ENCODE results near the gene KIAA1671. TPM values are rescaled to one million over a fixed set of nuclear protein-coding genes. Genes with fewer than 3 reads are reported as not detected.

KIAA1671 gene
- total and polyA plus RNA-seq, 2 of the 4 experiments (the other 2 are of a cell fraction) = 0.02 TPM; not detected in 1

GRCh38 chr22:25053153-25053805 lies 100.8 kb downstream of the KIAA1671 start:
- DNase-seq (no peak), ATAC-seq (ENCODE audit: low read depth) (no peak)
- BruUV-seq (replicated peaks) = no TSS peak
- no peaks in the 10 kb centered on the region for H3K36me3 ChIP-seq (ENCODE audit: control insufficient read depth, insufficient read depth, low read length)
- no peak overlapping the region for H3K9ac ChIP-seq (ENCODE audit: low read depth, low read length)
- dilution Hi-C loops (cut with HindIII; ENCODE audit: low sequenced_read_pairs, unreplicated experiment) (no loop called here), intact Hi-C loops (cut with micrococcal nuclease) (no loop called here), in situ Hi-C loops (cut with MboI; ENCODE audit: low sequenced_read_pairs) (no loop called here)
- H3K18ac ChIP-seq (ENCODE audit: low read depth, low read length) = no peak overlapping the region
- no peak overlapping the region for H3K14ac ChIP-seq (replicated peaks; ENCODE audit: low read depth, low read length)
- no peak overlapping the region for H4K5ac ChIP-seq (ENCODE audit: low read depth, low read length)
- no peak overlapping the region for H3K56ac ChIP-seq (ENCODE audit: extremely low read depth, insufficient read depth, low read length)
- no peak overlapping the region for H4K8ac ChIP-seq (ENCODE audit: low read depth in 2 of 2, low read length in 2 of 2)
- TF ChIP-seq USF2 (IDR thresholded peaks at IDR 0.05; ENCODE audit: low read depth, low read length) (no peak), NFE2L2 (IDR thresholded peaks at IDR 0.05; ENCODE audit: low read depth, low read length) (no peak), RCOR1 (IDR thresholded peaks at IDR 0.05; ENCODE audit: insufficient replicate concordance, low read length) (no peak), SMC3 (IDR thresholded peaks at IDR 0.05; ENCODE audit: low read depth, low read length) (no peak), CTCF (conservative IDR thresholded peaks at IDR 0.05; ENCODE audit: low read depth, low read length) (no peak), RAD21 (IDR thresholded peaks at IDR 0.05; ENCODE audit: low read length) (no peak), ELK1 (IDR thresholded peaks at IDR 0.05; ENCODE audit: borderline replicate concordance, low read depth, low read length) (no peak), MAZ (IDR thresholded peaks at IDR 0.05; ENCODE audit: borderline replicate concordance, low read depth, low read length) (no peak), FOS (IDR thresholded peaks at IDR 0.05; ENCODE audit: low read depth, low read length) (no peak), RFX5 (IDR thresholded peaks at IDR 0.05; ENCODE audit: low read depth, low read length) (no peak), MXI1 (IDR thresholded peaks at IDR 0.05; ENCODE audit: borderline replicate concordance, low read depth, low read length) (no peak), CHD1 (IDR thresholded peaks at IDR 0.05; ENCODE audit: low read depth, low read length) (no peak)
- H3K79me1 ChIP-seq (ENCODE audit: low read depth in 1 of 2, low read length in 2 of 2) = no peaks in the 10 kb centered on the region
- H3K9me3 ChIP-seq (ENCODE audit: control insufficient read depth, insufficient read depth, low read length) = no peaks in the 10 kb centered on the region
- H3K27ac ChIP-seq (ENCODE audit: insufficient read depth, low read length) = no peak overlapping the region
- ChIA-PET CTCF (no interaction called here), POLR2A (ENCODE audit: unreplicated experiment) (no interaction called here)
- no peaks in the 10 kb centered on the region for H3K9me1 ChIP-seq (ENCODE audit: insufficient read depth, low read length)
- no peak overlapping the region for H2BK5ac ChIP-seq (ENCODE audit: low read depth, low read length, poor library complexity, severe bottlenecking)
- H2AK9ac ChIP-seq (replicated peaks; ENCODE audit: low read depth, low read length, poor library complexity) = no peak overlapping the region
- no peak overlapping the region for H3K4ac ChIP-seq (ENCODE audit: low read depth, low read length)
- H2BK20ac ChIP-seq (ENCODE audit: low read depth, low read length) = no peak overlapping the region
- no peaks in the 10 kb centered on the region for H4K20me1 ChIP-seq (ENCODE audit: insufficient read depth, low read length)
- H2AFZ ChIP-seq (replicated peaks; ENCODE audit: low read length, poor library complexity) = no peak overlapping the region
- H3K27me3 ChIP-seq (ENCODE audit: control insufficient read depth, insufficient read depth, low read length) = no peaks in the 10 kb centered on the region
- H3K4me1 ChIP-seq (ENCODE audit: control insufficient read depth, insufficient read depth, low read length) = no peaks in the 10 kb centered on the region
- WGBS, 2 experiments (ENCODE audit: extremely low coverage in 2 of 2, insufficient read length in 1 of 2) = 52% methylated on average over 4 of the region's 7 CpGs; no CpG with 5 or more reads in 1 of the 2 experiments
- no peak overlapping the region for H3K4me3 ChIP-seq (ENCODE audit: insufficient read depth, low read depth, low read length)
- H2BK120ac ChIP-seq (ENCODE audit: low read depth, low read length) = no peak overlapping the region
- H3K23ac ChIP-seq (ENCODE audit: low read depth, low read length) = no peak overlapping the region
- no peak overlapping the region for H2AK5ac ChIP-seq (ENCODE audit: low read depth, low read length)
- no peak overlapping the region for H3K4me2 ChIP-seq (ENCODE audit: low read depth, low read length)
- H2BK15ac ChIP-seq (ENCODE audit: low read depth, low read length) = no peak overlapping the region
- H4K91ac ChIP-seq (ENCODE audit: insufficient read depth, low read depth, low read length) = no peak overlapping the region
